Measurements from ENCODE around the gene PTN. TPM values are rescaled to one million over a fixed set of nuclear protein-coding genes. Genes with fewer than 3 reads are reported as not detected.

The PTN gene
- polyA plus RNA-seq, 1 experiment, result 168 TPM

DNA sequence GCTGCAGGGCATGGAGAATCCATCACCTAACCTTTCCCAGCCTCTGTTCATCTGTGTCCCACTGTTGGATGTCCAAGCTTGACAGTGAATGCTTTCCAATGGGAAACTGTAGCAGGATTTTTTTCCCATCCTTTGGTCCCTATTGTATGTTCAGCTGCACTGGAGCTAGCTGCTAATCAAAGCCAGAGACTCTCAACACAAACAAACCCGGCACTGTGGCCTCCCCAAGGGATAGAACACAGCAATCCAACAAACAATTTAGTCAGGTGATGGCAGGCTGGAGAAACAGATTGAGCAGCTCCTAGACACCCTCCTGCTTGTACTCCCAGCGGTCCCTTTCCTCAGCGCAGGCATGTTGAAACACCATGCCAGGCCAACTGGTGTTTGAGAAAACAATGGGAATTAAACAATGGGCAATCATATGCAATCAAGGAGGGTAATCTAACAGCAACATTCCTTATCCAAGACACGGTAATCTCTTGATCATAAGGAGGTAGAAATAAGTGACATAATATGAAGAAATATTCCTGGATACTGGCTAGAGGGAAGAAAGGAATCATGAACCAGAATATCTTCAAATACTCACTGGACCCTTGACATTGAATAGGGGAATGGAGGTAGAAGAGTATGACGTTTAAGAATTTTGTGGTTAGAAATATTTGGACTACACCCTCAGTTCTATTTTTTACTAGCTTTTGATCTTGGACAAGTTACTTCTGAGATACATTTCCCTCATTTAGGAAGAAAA lies 15.0 kb downstream of the PTN start:
- POLR2A ChIA-PET, result no interaction called here
- TF ChIP-seq, protein P1, sequence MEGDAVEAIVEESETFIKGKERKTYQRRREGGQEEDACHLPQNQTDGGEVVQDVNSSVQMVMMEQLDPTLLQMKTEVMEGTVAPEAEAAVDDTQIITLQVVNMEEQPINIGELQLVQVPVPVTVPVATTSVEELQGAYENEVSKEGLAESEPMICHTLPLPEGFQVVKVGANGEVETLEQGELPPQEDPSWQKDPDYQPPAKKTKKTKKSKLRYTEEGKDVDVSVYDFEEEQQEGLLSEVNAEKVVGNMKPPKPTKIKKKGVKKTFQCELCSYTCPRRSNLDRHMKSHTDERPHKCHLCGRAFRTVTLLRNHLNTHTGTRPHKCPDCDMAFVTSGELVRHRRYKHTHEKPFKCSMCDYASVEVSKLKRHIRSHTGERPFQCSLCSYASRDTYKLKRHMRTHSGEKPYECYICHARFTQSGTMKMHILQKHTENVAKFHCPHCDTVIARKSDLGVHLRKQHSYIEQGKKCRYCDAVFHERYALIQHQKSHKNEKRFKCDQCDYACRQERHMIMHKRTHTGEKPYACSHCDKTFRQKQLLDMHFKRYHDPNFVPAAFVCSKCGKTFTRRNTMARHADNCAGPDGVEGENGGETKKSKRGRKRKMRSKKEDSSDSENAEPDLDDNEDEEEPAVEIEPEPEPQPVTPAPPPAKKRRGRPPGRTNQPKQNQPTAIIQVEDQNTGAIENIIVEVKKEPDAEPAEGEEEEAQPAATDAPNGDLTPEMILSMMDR (IDR thresholded peaks at IDR 0.05; ENCODE audit: low read depth, low read length), result no peak

DNA sequence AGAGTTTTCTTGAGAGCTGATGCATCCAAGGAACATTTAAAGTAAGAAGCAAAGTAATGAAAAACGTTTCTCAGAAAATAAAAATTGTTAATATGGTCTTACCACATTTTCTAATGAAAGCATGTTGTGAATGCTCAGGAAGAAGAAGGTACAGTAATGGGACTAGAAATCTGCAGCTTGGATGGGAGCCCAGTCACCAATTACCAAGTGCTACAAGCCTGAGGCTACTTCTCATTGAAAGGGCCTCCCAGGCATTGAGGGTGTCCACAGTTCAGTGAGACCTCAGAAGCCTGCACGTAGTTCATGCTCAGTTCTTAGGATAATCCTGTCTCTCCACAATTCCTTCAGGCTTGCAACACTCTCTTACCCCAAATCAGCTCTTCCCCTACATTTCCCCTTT lies 17.6 kb downstream of the PTN start:
- ChIA-PET CTCF (no interaction called here), POLR2A (no interaction called here)
- H3K27me3 ChIP-seq (ENCODE audit: control insufficient read depth, insufficient read depth, low read length), result no peaks in the 10 kb centered on the region
- no peak overlapping the region for H3K27ac ChIP-seq (ENCODE audit: low read depth, low read length)
- no peaks in the 10 kb centered on the region; the same call in 1 of the 2 replicates for H3K9me3 ChIP-seq (ENCODE audit: control insufficient read depth, insufficient read depth, low read length)
- no peak overlapping the region for H3K4me3 ChIP-seq (ENCODE audit: low read depth, low read length)
- DNase-seq (ENCODE audit: low read depth, low spot score), result no peak
- TF ChIP-seq, protein P1 (IDR thresholded peaks at IDR 0.05; ENCODE audit: low read depth, low read length), result no peak

More for the DNA sequence above, 15.0 kb downstream of the PTN start:
- Histone ChIP-seq H3K9me3 (ENCODE audit: control insufficient read depth, insufficient read depth, low read length) (no peaks in the 10 kb centered on the region; the same call in 1 of the 2 replicates), H3K4me3 (ENCODE audit: low read depth, low read length) (no peak overlapping the region), H3K27ac (ENCODE audit: low read depth, low read length) (no peak overlapping the region), H3K27me3 (ENCODE audit: control insufficient read depth, insufficient read depth, low read length) (no peaks in the 10 kb centered on the region)
- peak; percentile 29 for DNase-seq (ENCODE audit: low read depth, low spot score)
- CTCF ChIA-PET, result interaction anchor here (0.7 kb wide), 1 partner anchor 11 kb away, joined by 3 read pairs; no protein-coding TSS in a partner anchor

DNA sequence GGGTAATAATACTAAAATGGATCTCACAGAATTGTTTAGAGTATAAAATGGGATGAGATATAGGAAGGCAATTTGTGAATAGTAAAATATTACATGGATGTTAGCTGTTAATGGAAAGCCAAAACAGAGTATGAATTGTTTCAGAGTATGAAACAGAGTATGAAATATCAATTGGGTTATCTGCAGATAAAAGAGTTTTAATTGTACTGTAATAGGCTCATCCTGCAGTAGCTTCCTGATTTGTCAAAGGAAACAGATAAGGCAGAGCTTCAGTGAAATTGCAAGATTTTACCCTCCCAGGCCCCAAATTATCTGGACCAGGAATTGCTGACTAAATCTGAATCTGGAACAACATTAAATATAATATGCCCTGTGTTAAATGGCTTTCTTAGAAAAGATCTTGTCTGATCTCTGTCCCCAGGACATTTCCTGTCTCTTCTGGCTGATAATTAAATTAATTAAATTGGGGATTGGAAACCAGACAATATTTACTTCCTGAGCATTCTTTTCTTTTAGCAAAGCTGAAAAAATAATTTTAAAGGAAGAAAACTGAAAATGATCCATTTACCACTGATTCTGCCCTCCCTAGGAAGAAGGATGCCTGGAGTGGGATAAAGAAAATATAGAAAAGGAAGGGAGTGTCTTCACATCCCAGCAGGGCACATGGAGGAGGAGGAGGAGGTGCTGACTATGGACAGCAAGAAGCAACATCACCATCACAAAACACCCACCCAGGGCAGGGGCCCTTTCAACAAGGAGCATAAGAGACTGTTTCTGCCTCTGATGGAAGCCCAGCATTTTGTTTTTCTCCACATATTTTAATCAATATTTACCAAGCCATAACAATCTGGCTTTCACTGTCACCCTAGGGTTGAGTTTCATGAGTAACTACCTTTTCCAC lies 18.5 kb downstream of the PTN start:
- H3K27ac ChIP-seq (ENCODE audit: low read depth, low read length), result no peak overlapping the region
- POLR2A ChIA-PET, result no interaction called here

DNA sequence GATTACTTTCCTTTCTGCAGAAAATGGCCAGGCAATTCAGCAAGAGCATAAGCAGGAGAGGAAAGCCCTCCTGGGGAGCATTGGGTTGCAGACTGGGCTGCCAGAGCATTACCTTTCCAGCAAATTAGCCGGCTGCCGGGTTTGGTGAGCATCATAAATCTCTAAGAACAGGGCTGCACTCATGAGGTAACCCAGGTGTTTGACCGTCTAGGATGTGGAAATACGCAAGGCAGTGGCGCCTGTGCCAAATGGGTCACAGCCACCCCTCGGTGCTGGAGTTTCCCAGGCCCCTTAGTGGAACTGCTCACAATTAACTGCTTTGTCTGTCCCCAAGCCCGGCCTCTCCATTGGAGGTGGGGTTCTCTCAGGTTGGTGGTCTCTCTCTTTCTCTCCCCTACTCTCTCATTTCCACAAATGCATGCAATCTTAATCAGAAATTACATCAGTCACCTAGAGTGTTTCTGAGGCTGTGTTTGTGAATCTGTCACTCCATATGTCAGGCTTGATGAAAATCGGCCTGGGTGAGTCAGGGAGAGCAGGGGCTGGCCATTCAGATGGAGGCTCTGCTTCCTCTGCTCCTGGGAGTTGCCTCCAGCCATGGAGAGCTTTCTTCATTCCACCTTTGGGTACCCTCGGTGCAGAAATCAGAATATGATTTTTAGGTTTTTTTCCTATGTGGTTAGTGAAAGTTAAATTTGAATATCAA lies 26.7 kb downstream of the PTN start:
- ChIA-PET CTCF (no interaction called here), POLR2A (no interaction called here)
- Histone ChIP-seq H3K27ac (ENCODE audit: low read depth, low read length) (no peak overlapping the region), H3K27me3 (ENCODE audit: control insufficient read depth, insufficient read depth, low read length) (no peaks in the 10 kb centered on the region), H3K4me3 (ENCODE audit: low read depth, low read length) (no peak overlapping the region), H3K9me3 (ENCODE audit: control insufficient read depth, insufficient read depth, low read length) (no peaks in the 10 kb centered on the region)
- TF ChIP-seq, protein P1 (IDR thresholded peaks at IDR 0.05; ENCODE audit: low read depth, low read length), result no peak
- DNase-seq (ENCODE audit: low read depth, low spot score), result no peak

More for the DNA sequence above, 18.5 kb downstream of the PTN start:
- DNase-seq (ENCODE audit: low read depth, low spot score), result no peak
- TF ChIP-seq, protein P1 (IDR thresholded peaks at IDR 0.05; ENCODE audit: low read depth, low read length), result no peak
- no peaks in the 10 kb centered on the region; the same call in 1 of the 2 replicates for H3K9me3 ChIP-seq (ENCODE audit: control insufficient read depth, insufficient read depth, low read length)
- no peaks in the 10 kb centered on the region for H3K27me3 ChIP-seq (ENCODE audit: control insufficient read depth, insufficient read depth, low read length)
- CTCF ChIA-PET, result no interaction called here
- H3K4me3 ChIP-seq (ENCODE audit: low read depth, low read length), result no peak overlapping the region

Measured in AG04450 (cell line).